Skeletal muscle cell (primary cell): ENCODE results near the gene BMAL1.
"Not testable (repeated sequence)": the region's sequence is repeated elsewhere in the genome, so short reads cannot be mapped to it uniquely, and the experiment has no call there.

Experiments used
- DNase-seq: peaks from one replicate; pipeline ENCODE4 v3.0.0-alpha.2; 2010; ENCODE audit warnings: low read depth
- H3K4me3 ChIP-seq: 2 replicates; pipeline ENCODE4 v1.5.1; 2011; ENCODE audit warnings: low read depth, mild to moderate bottlenecking, control low read depth, low read length, moderate library complexity

The BMAL1 gene

DNA sequence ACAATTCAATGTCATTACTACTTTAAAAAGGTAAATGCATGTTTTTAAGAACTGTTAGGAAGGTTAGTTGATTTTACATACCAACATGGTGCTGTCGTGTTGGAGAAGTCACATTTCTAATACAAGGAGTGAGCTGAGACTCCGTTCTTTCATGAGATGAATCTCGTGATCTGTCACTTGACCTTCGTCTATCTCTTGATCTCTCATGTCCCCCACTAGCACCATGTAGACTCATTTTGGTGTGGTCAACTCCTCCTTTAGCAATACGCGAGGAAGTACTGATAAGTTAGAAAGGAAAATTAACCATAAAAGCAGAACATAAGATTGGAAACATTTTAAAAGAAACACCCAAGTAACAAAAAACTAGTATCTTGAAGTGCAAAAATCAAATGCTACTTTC, 144.0 kb downstream of the BMAL1 start:
- H3K4me3 ChIP-seq, result no peak overlapping the region
- DNase-seq, result no peak

DNA sequence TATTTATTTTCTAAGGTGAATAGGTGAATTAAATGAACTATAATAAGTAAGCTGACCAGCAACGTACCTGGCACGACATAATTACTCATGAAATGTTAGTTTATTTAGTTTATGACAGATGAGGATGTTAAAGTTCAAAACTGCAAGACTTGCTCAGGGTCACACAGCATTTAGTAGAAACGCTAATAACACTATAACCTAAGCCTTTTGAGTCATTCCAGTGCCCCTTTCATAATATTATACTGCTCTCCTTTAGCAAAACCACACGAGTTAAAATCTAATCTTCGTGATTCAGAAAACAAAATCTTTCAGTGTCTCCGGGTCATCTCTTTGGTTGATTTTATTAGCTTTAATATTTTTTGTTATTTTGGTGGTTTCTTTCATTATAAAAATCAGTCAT, 145.8 kb downstream of the BMAL1 start:
- H3K4me3 ChIP-seq, result no peak overlapping the region
- DNase-seq, result no peak

- DNase-seq, result no peak
- no peak overlapping the region for H3K4me3 ChIP-seq
Observed at GRCh38 chr11:13427440-13427839, 149.8 kb downstream of the BMAL1 start.

GRCh38 chr11:13429288-13429687, 151.7 kb downstream of the BMAL1 start:
- H3K4me3 ChIP-seq, result no peak overlapping the region
- no peak for DNase-seq

DNA sequence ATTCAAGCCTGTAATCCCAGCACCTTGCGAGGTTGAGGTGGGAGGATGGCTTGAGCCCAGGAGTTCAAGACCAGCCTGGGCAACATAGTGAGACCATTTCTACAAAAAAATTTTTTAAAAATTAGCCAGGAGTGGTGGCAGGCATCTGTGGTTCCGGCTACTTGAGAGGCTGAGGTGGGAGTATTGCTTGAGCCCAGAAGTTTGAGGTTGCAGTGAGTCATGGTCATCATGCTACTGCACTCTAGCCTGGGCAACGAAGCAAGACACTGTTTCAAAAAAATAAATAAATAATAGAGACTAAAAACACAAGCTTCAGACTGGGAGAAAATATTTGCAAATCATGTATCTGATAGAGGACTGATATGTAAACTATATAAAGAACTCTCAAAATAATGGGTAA, 152.2 kb downstream of the BMAL1 start:
- H3K4me3 ChIP-seq, result no peak overlapping the region
- no peak for DNase-seq

- DNase-seq, result no peak
- no peak overlapping the region for H3K4me3 ChIP-seq
Observed at GRCh38 chr11:13433437-13433836, 155.8 kb downstream of the BMAL1 start.

DNA sequence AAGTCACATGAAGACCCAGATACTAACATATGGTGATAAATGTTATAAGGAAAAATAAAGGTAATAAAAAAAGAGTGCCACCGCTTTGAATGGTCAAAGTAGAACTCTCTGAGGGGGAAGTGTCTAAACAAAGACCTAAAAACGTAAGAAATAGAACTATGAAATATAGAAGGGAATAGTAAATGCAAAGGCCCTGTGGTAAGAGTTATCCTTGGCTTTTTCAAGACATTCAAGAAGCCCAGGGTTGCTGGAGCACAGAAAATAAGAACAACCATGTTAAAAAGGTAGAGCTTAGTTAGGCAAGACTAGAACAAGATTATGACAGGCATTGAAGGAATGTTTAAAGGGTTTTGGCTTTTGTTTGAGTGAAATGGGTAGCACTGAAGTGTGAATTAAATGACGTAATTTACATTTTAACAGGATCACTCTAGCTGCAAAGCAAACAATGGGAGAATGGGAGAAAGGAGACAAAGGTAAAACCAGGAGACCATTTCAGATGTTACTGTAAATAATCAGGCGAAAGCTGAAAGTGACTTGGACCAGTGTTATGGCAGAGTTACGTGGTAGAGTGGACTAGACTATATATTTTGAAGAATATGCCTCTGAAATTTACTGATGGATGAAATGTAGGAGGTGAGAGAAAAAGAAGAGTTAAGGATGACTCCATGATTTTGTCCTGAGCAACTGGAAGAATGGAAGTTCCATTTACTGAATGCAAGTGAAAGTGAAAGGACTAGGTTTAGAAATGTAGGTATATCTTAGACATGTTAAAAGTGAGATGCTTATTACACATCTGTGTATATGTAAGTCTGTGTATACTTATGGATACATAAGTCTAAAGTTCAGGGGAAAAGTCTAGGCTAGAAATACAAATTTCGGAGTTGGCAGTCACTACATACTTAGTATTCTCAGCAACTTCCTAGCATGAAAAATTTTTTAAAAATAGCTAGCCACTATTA, 156.9 kb downstream of the BMAL1 start:
- H3K4me3 ChIP-seq, result no peak overlapping the region
- no peak for DNase-seq

DNA sequence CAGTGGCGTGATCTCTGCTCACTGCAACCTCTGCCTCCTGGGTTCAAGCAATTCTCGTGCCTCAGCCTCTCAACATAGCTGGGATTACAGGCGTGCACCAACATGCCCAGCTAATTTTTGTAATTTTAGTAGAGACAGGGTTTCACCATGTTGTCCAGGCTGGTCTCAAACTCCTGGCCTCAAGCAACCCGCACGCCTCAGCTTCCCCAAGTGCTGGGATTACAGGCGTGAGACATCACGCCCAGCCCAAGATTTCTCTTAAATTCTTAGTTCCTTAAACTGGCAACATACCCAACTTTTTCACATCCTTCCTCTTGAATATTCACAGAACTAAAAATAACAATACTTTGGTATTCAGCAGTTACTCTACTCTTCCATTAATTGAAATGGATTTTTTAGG, 159.2 kb downstream of the BMAL1 start:
- DNase-seq, H3K4me3 ChIP-seq: not testable (repeated sequence)
